GM23338 (cell line): Measurements from ENCODE around the gene PCDHGA1. TPM values are rescaled to one million over a fixed set of nuclear protein-coding genes. Genes with fewer than 3 reads are reported as not detected.

Experiments used
- ATAC-seq: fragments of 200-7000 bp; cut with Tn5 transposase; 3 replicates; pipeline ENCODE4 v1.9.1; 2020
- DNase-seq: peaks from one replicate; pipeline ENCODE4 v3.0.0-alpha.2; 2015; ENCODE audit warnings: low spot score
- H2AFZ ChIP-seq: fragments of 200-600 bp; sonication (generic); 2 replicates; pipeline ENCODE4 v1.8.0; 2016; ENCODE audit warnings: antibody characterized with exemption, mild to moderate bottlenecking, moderate library complexity
- H3F3A ChIP-seq: fragments of 200-600 bp; sonication (generic); replicated peaks from 2 replicates; pipeline ENCODE4 v1.8.0; 2017; ENCODE audit warnings: antibody characterized with exemption, mixed run types, low read depth
- H3K27ac ChIP-seq: fragments of 200-600 bp; sonication (generic); 2 replicates; pipeline ENCODE4 v1.6.1; 2016; ENCODE audit warnings: low read depth
- H3K27me3 ChIP-seq: fragments of 200-600 bp; sonication (generic); 2 replicates; pipeline ENCODE4 v1.8.0; 2016; ENCODE audit warnings: mild to moderate bottlenecking, mixed run types, moderate library complexity; ENCODE audit not compliant: insufficient read depth
- H3K36me3 ChIP-seq: fragments of 200-600 bp; sonication (generic); 2 replicates; pipeline ENCODE4 v1.8.0; 2016; ENCODE audit warnings: mild to moderate bottlenecking; ENCODE audit not compliant: insufficient read depth
- H3K4me1 ChIP-seq: fragments of 200-600 bp; sonication (generic); 2 replicates; pipeline ENCODE4 v1.8.0; 2016; ENCODE audit warnings: mild to moderate bottlenecking, moderate library complexity; ENCODE audit not compliant: insufficient read depth
- H3K4me2 ChIP-seq: fragments of 200-600 bp; sonication (generic); 2 replicates; pipeline ENCODE4 v1.7.1; 2017; ENCODE audit warnings: mixed run types
- H3K4me3 ChIP-seq: fragments of 200-600 bp; sonication (generic); 2 replicates; pipeline ENCODE4 v1.6.1; 2016; ENCODE audit warnings: mixed run types
- H3K79me2 ChIP-seq: fragments of 200-600 bp; sonication (generic); replicated peaks from 2 replicates; pipeline ENCODE4 v1.8.0; 2017; ENCODE audit warnings: mild to moderate bottlenecking; ENCODE audit not compliant: insufficient read depth
- H3K9me2 ChIP-seq: fragments of 200-600 bp; sonication (generic); 2 replicates; pipeline ENCODE4 v1.8.0; 2017; ENCODE audit not compliant: insufficient read depth
- H4K20me1 ChIP-seq: fragments of 200-600 bp; sonication (generic); replicated peaks from 2 replicates; pipeline ENCODE4 v1.8.0; 2017; ENCODE audit warnings: mild to moderate bottlenecking; ENCODE audit not compliant: insufficient read depth
- H3K27ac Mint-ChIP-seq: 2 replicates; pipeline ENCODE4 v1.8.0; 2020; ENCODE audit warnings: inconsistent platforms, mild to moderate bottlenecking, moderate library complexity, mixed read lengths
- H3K27me3 Mint-ChIP-seq: 3 replicates; pipeline ENCODE4 v1.8.0; 2022; ENCODE audit warnings: low read depth, mild to moderate bottlenecking, moderate library complexity, mixed read lengths, inconsistent platforms; ENCODE audit not compliant: insufficient read depth, poor library complexity
- H3K36me3 Mint-ChIP-seq: 3 replicates; pipeline ENCODE4 v1.8.0; 2021; ENCODE audit warnings: low read depth, mild to moderate bottlenecking, inconsistent platforms, moderate library complexity, mixed read lengths
- H3K4me1 Mint-ChIP-seq: 3 replicates; pipeline ENCODE4 v1.8.0; 2020; ENCODE audit warnings: mild to moderate bottlenecking, inconsistent platforms, mixed read lengths
- H3K4me3 Mint-ChIP-seq: 3 replicates; pipeline ENCODE4 v1.8.0; 2021; ENCODE audit warnings: moderate library complexity, mild to moderate bottlenecking, inconsistent platforms, mixed read lengths
- H3K9me3 Mint-ChIP-seq: 3 replicates; pipeline ENCODE4 v1.8.0; 2020; ENCODE audit warnings: moderate library complexity, mild to moderate bottlenecking, inconsistent platforms, mixed read lengths
- CREB1 ChIP-seq: fragments of 250-450 bp; sonication (Bioruptor Pico); IDR thresholded peaks from 2 replicates; pipeline ENCODE4 v1.5.0; 2020; ENCODE audit warnings: low read depth, mild to moderate bottlenecking, moderate library complexity
- EZH2phosphoT487 ChIP-seq: fragments of 200-600 bp; sonication (generic); IDR thresholded peaks from one replicate; pipeline ENCODE4 v1.8.1; 2018; ENCODE audit warnings: antibody characterized with exemption; ENCODE audit not compliant: unreplicated experiment
- NANOG ChIP-seq: IDR thresholded peaks from 2 replicates; pipeline ENCODE4 v1.6.1; 2016; ENCODE audit warnings: antibody characterized with exemption, borderline replicate concordance
- polyA plus RNA-seq: library from polyadenylated mRNA; unstranded; fragments of >200 nt; fragmentation: Nextera tagmentation; extraction: Ambion mirVana; gene quantifications from 2 replicates; pipeline ENCODE4 v1.2.1, GENCODE V29; 2016
- total RNA-seq: library from RNA; depleted of rRNA; stranded (reverse); fragments of >200 nt; shearing (Covaris generic); gene quantifications from 2 replicates; pipeline ENCODE4 v1.2.3, GENCODE V29; 2014
- TF ChIP-seq, protein P1 (sequence below): IDR thresholded peaks from one replicate; pipeline ENCODE4 v1.6.1; 2018; ENCODE audit warnings: antibody characterized with exemption; ENCODE audit not compliant: unreplicated experiment
- TF ChIP-seq, protein P2 (sequence below): IDR thresholded peaks from 2 replicates; pipeline ENCODE4 v1.6.1; 2016; ENCODE audit warnings: antibody characterized with exemption
- TF ChIP-seq, protein P3 (sequence below): fragments of 250-450 bp; sonication (Bioruptor Pico); IDR thresholded peaks from 2 replicates; pipeline ENCODE4 v1.5.0; 2020; ENCODE audit warnings: mild to moderate bottlenecking, moderate library complexity

Gene PCDHGA1
- total and polyA plus RNA-seq, 2 experiments from 2014 or later = 0.39 to 1.7 TPM

DNA sequence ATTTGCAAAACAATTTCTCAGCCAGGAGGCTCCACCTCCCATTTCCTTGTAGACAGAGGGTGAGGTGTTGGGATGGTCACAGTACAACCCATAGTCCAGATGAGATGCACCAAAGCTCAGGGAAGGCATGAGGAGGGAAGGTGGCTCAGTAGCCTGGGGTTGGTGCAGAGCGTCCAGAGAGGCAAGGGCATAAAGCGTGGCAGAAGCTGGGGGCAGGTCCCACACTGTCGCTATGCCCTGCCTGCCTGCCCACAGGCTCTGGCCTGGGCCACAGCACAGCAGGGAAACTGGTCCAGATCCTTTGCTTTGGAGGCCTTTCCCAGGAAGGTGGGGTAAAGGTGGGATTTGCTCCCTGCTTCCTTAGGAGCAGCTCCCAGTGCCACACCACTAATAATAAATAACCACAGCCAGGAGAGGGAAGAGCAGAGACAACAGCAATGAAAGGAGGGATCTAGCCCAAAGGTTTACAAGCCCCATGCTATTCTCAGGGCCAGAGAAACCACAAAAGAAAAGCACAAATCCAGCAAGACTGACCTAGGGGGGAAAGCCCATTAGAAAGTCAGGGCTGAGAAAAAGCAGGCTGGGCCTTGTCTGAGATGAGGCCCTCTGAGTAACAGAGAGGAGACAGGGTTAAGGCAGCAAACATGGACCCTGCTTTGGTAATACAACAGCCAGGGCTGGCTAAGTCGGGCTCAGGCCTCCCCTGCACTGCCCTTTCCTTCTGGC, 185.8 kb downstream of the PCDHGA1 start:
- Mint-ChIP-seq H3K4me1 (peaks cover 26% of the 10 kb centered on the region), H3K36me3 (peaks cover 57% of the 10 kb centered on the region), H3K27ac (peak overlapping the region; percentile 64; the same call in 1 of the 2 replicates), H3K9me3 (no peaks in the 10 kb centered on the region; the same call in 2 of the 3 replicates), H3K27me3 (peaks cover 21% of the 10 kb centered on the region), H3K4me3 (no peak overlapping the region)
- no peak for ATAC-seq
- Histone ChIP-seq H3K79me2 (no peaks in the 10 kb centered on the region), H3K9me2 (no peaks in the 10 kb centered on the region), H2AFZ (no peak overlapping the region), H3K4me2 (peak overlapping the region; percentile 100; the same call in 1 of the 2 replicates), H3F3A (0 out of 2 replicates have a peak, but pooled peaks cover 4% of the 10 kb centered on the region), H3K4me3 (no peak overlapping the region), H4K20me1 (peaks cover 1% of the 10 kb centered on the region; the same call in 1 of the 2 replicates), H3K27me3 (0 out of 2 replicates have a peak, but pooled peaks cover 4% of the 10 kb centered on the region), H3K27ac (no peak overlapping the region), H3K4me1 (peaks cover 9% of the 10 kb centered on the region), H3K36me3 (peaks cover 15% of the 10 kb centered on the region; the same call in 1 of the 2 replicates)
- TF ChIP-seq, protein P1, sequence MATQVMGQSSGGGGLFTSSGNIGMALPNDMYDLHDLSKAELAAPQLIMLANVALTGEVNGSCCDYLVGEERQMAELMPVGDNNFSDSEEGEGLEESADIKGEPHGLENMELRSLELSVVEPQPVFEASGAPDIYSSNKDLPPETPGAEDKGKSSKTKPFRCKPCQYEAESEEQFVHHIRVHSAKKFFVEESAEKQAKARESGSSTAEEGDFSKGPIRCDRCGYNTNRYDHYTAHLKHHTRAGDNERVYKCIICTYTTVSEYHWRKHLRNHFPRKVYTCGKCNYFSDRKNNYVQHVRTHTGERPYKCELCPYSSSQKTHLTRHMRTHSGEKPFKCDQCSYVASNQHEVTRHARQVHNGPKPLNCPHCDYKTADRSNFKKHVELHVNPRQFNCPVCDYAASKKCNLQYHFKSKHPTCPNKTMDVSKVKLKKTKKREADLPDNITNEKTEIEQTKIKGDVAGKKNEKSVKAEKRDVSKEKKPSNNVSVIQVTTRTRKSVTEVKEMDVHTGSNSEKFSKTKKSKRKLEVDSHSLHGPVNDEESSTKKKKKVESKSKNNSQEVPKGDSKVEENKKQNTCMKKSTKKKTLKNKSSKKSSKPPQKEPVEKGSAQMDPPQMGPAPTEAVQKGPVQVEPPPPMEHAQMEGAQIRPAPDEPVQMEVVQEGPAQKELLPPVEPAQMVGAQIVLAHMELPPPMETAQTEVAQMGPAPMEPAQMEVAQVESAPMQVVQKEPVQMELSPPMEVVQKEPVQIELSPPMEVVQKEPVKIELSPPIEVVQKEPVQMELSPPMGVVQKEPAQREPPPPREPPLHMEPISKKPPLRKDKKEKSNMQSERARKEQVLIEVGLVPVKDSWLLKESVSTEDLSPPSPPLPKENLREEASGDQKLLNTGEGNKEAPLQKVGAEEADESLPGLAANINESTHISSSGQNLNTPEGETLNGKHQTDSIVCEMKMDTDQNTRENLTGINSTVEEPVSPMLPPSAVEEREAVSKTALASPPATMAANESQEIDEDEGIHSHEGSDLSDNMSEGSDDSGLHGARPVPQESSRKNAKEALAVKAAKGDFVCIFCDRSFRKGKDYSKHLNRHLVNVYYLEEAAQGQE = no peak
- no peak for TF ChIP-seq EZH2phosphoT487
- DNase-seq = no peak

DNA sequence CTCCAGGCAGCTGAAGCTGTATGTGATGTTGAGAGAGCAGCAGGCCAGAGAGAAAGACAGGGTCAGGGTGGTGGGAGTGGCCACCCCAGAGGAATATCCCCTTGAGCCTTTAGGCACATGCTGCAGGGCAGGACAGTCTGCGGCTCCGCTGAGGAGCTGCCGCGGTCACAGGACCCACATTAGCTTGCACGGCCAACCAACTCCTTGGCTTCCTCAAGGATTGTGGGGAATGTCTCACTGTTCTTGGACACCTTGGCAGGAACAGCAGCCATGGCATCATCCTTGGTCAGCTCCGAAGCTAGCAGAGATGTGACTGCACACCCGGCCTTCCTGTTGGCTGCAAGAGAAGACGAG, 186.3 kb downstream of the PCDHGA1 start:
- 0 out of 2 replicates have a peak, but pooled peaks cover 4% of the 10 kb centered on the region for H3K27me3 ChIP-seq
- peaks cover 4% of the 10 kb centered on the region for H4K20me1 ChIP-seq
- no peaks in the 10 kb centered on the region for H3K9me2 ChIP-seq
- DNase-seq (no peak), ATAC-seq (no peak)
- H3F3A ChIP-seq = 0 out of 2 replicates have a peak, but pooled peaks cover 4% of the 10 kb centered on the region
- Mint-ChIP-seq H3K4me1 (peaks cover 26% of the 10 kb centered on the region), H3K27ac (0 out of 2 replicates have a peak overlapping the region, but pooled peaks have one; percentile 64), H3K4me3 (no peak overlapping the region), H3K27me3 (peaks cover 21% of the 10 kb centered on the region), H3K9me3 (no peaks in the 10 kb centered on the region; the same call in 2 of the 3 replicates), H3K36me3 (peaks cover 56% of the 10 kb centered on the region)
- no peak overlapping the region for H3K4me2 ChIP-seq
- peaks cover 16% of the 10 kb centered on the region for H3K36me3 ChIP-seq
- TF ChIP-seq NANOG = no peak
- TF ChIP-seq, protein P2, sequence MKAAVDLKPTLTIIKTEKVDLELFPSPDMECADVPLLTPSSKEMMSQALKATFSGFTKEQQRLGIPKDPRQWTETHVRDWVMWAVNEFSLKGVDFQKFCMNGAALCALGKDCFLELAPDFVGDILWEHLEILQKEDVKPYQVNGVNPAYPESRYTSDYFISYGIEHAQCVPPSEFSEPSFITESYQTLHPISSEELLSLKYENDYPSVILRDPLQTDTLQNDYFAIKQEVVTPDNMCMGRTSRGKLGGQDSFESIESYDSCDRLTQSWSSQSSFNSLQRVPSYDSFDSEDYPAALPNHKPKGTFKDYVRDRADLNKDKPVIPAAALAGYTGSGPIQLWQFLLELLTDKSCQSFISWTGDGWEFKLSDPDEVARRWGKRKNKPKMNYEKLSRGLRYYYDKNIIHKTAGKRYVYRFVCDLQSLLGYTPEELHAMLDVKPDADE = no peak
- TF ChIP-seq CREB1 (CRISPR knock-in tag) = no peak
- TF ChIP-seq, protein P3, sequence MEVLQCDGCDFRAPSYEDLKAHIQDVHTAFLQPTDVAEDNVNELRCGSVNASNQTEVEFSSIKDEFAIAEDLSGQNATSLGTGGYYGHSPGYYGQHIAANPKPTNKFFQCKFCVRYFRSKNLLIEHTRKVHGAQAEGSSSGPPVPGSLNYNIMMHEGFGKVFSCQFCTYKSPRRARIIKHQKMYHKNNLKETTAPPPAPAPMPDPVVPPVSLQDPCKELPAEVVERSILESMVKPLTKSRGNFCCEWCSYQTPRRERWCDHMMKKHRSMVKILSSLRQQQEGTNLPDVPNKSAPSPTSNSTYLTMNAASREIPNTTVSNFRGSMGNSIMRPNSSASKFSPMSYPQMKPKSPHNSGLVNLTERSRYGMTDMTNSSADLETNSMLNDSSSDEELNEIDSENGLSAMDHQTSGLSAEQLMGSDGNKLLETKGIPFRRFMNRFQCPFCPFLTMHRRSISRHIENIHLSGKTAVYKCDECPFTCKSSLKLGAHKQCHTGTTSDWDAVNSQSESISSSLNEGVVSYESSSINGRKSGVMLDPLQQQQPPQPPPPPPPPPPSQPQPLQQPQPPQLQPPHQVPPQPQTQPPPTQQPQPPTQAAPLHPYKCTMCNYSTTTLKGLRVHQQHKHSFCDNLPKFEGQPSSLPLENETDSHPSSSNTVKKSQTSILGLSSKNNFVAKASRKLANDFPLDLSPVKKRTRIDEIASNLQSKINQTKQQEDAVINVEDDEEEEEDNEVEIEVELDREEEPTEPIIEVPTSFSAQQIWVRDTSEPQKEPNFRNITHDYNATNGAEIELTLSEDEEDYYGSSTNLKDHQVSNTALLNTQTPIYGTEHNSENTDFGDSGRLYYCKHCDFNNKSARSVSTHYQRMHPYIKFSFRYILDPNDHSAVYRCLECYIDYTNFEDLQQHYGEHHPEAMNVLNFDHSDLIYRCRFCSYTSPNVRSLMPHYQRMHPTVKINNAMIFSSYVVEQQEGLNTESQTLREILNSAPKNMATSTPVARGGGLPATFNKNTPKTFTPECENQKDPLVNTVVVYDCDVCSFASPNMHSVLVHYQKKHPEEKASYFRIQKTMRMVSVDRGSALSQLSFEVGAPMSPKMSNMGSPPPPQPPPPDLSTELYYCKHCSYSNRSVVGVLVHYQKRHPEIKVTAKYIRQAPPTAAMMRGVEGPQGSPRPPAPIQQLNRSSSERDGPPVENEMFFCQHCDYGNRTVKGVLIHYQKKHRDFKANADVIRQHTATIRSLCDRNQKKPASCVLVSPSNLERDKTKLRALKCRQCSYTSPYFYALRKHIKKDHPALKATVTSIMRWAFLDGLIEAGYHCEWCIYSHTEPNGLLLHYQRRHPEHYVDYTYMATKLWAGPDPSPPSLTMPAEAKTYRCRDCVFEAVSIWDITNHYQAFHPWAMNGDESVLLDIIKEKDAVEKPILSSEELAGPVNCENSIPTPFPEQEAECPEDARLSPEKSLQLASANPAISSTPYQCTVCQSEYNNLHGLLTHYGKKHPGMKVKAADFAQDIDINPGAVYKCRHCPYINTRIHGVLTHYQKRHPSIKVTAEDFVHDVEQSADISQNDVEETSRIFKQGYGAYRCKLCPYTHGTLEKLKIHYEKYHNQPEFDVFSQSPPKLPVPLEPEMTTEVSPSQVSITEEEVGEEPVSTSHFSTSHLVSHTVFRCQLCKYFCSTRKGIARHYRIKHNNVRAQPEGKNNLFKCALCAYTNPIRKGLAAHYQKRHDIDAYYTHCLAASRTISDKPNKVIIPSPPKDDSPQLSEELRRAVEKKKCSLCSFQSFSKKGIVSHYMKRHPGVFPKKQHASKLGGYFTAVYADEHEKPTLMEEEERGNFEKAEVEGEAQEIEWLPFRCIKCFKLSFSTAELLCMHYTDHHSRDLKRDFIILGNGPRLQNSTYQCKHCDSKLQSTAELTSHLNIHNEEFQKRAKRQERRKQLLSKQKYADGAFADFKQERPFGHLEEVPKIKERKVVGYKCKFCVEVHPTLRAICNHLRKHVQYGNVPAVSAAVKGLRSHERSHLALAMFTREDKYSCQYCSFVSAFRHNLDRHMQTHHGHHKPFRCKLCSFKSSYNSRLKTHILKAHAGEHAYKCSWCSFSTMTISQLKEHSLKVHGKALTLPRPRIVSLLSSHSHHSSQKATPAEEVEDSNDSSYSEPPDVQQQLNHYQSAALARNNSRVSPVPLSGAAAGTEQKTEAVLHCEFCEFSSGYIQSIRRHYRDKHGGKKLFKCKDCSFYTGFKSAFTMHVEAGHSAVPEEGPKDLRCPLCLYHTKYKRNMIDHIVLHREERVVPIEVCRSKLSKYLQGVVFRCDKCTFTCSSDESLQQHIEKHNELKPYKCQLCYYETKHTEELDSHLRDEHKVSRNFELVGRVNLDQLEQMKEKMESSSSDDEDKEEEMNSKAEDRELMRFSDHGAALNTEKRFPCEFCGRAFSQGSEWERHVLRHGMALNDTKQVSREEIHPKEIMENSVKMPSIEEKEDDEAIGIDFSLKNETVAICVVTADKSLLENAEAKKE (CRISPR knock-in tag) = no peak
- TF ChIP-seq EZH2phosphoT487 = no peak
- H3K27ac ChIP-seq = no peak overlapping the region
- no peak overlapping the region for H3K4me3 ChIP-seq
- H3K4me1 ChIP-seq = peaks cover 9% of the 10 kb centered on the region
- no peak overlapping the region for H2AFZ ChIP-seq
- no peaks in the 10 kb centered on the region for H3K79me2 ChIP-seq
